Fibroblast of skin of right quadriceps (primary cell): ENCODE measurements around the gene MFAP3.

ENCODE experiments used
- DNase-seq: peaks from one replicate; pipeline ENCODE4 v3.0.0-alpha.2; 2013

Gene MFAP3

DNA sequence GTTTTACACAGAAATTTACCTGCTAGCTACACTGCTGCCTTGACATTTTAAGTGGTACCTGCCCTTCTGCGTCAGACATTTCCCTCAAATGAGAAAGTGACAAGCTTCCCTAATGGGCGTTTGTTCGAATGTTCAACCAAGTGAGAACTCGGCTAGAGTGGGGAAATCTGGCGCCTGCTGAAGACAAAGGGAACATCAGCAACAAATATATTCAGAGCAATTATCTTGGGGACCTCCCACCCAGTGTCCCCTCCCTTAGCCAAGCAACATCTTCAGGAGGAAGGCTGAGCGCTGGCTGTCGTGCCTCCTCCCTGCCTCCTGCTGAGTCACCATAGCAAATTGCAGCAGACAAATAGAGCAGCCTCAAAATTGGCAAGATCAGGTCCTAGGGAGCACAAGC, 57.1 kb downstream of the MFAP3 start:
- DNase-seq = no peak

DNA sequence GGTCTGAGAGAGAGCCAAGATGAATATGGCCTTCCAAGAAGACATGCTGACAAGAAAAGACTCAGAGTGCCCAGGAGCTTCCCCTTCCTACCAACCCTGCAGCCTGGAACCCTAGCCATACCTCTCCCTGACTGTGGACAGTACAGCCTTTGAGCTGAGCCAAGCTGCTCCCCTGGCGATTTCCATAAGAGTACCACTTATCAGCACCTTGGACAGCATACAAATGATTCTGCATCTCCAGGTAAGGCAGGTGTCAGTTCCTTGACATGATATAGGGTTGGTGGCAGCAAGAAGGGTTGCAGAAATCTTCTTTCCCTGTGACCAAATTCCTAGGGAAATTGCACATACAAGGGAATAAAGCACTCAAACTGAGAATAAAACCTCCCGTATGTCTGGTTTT, 58.3 kb downstream of the MFAP3 start:
- no peak for DNase-seq

DNA sequence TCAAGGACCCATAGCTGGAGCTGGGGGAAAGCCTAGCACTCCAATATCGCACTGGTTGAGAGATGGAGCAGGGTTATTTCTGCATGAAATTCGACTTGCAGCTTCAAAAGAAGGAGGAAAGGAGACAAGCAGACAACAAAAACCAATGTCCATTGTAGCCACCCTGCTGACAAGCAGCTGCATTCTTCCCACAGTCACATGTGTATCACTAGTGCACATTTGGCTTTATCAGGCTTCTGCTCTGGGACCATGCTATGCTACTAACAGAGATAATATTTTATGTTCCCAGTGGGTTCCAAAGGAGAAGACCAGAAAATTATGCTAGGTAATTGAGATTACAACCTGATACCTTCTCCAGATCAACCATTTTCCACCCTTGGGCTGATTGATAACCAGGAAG, 59.7 kb downstream of the MFAP3 start:
- no peak for DNase-seq

DNA sequence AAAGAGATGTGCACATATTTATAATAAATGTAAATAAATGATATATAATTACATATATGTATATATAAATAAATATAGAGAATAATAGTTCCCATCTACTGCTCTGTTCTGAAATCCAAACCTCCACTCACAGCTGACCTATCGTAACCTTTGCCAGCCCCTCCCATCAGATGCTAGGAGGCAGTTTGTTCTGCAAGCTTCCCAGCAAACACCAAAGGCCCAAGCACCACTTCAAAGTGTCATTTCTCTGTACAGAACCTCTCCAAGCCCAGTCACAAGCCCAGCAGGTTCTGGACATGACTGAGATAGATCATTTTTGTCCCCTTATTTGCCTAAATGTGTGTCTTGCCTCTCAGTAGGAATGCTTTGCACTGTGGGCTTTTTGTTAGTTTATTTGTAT, 62.4 kb downstream of the MFAP3 start:
- DNase-seq = no peak

DNA sequence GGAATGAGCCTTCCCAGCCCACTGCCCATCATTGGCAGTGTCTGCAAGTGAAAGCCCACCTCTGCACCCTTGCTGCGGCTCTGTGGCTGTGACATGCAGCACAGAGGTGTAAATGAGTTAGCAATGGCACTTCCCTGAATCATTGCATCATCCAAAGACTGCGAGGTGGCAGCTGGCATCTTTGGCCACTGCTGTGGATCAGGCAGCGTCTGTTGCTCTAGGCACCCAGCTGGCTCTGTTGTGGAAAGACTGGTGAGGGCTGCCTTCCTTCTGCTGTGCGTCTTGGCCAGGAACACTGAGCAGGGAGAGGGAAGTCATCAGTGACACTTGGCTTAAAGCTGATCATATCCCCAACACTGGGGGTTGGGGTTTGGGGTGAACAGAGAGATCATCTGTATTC, 64.5 kb downstream of the MFAP3 start:
- DNase-seq = no peak
